Measurements from ENCODE around the gene EFNB3.

DNA sequence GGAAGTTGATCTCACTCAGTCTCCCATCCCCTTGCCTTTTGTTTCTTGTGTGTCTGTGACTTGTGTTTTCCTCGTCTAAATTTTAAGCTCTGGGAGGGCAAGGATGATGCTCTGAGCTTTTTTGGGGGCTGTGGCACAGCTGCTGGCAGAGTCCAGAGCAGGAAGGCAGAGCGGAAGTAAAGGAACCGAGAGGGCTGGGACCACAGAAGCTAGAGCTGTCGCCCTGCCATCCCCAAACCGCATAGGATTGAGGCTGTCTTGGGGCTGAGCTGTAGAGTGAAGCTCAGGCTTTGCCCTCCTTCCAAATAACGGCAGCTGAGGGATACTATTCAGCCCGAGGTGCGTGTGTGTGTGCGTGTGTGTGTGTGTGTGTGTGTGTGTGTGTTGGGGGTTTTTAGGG lies 8.8 kb downstream of the EFNB3 start:
- TF ChIP-seq, protein P1, sequence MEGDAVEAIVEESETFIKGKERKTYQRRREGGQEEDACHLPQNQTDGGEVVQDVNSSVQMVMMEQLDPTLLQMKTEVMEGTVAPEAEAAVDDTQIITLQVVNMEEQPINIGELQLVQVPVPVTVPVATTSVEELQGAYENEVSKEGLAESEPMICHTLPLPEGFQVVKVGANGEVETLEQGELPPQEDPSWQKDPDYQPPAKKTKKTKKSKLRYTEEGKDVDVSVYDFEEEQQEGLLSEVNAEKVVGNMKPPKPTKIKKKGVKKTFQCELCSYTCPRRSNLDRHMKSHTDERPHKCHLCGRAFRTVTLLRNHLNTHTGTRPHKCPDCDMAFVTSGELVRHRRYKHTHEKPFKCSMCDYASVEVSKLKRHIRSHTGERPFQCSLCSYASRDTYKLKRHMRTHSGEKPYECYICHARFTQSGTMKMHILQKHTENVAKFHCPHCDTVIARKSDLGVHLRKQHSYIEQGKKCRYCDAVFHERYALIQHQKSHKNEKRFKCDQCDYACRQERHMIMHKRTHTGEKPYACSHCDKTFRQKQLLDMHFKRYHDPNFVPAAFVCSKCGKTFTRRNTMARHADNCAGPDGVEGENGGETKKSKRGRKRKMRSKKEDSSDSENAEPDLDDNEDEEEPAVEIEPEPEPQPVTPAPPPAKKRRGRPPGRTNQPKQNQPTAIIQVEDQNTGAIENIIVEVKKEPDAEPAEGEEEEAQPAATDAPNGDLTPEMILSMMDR (IDR thresholded peaks at IDR 0.05; ENCODE audit: insufficient read depth, low read length, poor library complexity, severe bottlenecking) = no peak
- TF ChIP-seq EZH2phosphoT487 (conservative IDR thresholded peaks at IDR 0.05; ENCODE audit: low read length) = no peak
